ENCODE data around the gene DCTN5. TPM values are rescaled to one million over a fixed set of nuclear protein-coding genes. Genes with fewer than 3 reads are reported as not detected.

Gene DCTN5
- 93.8 TPM for total RNA-seq (ENCODE audit: unreplicated experiment)
- long read RNA-seq, full-length matches to known transcripts: 25 of 29 reads
- long read RNA-seq, partial matches to known transcripts: 0 of 29 reads
- long read RNA-seq, other reads (novel, unspliced or antisense): 4 of 29 reads

- H3K27me3 Mint-ChIP-seq (ENCODE audit: unreplicated experiment): peaks cover 13% of the 10 kb centered on the region
- peak within 1 kb of the TSS; percentile 99 for H3K27ac Mint-ChIP-seq (ENCODE audit: unreplicated experiment)
- no peak for TF ChIP-seq CTCF (IDR thresholded peaks at IDR 0.05; ENCODE audit: unreplicated experiment)
- peaks cover 16% of the 10 kb centered on the region for H3K36me3 Mint-ChIP-seq (ENCODE audit: low read depth, unreplicated experiment)
- peaks cover 12% of the 10 kb centered on the region for H3K4me1 Mint-ChIP-seq (ENCODE audit: unreplicated experiment)
- H3K9me3 Mint-ChIP-seq (ENCODE audit: unreplicated experiment): no peaks in the 10 kb centered on the region
- DNase-seq (ENCODE audit: low spot score): peak; percentile 87
- H3K4me3 Mint-ChIP-seq (ENCODE audit: unreplicated experiment): peak within 1 kb of the TSS; percentile 99
These were observed at the start of gene DCTN5, which contains the start of gene PALB2 for GRCh38 chr16:23640931-23641765. Gene DCTN5 (plus strand): TSS chr16:23641466. CDS start chr16:23641543, 77 bp downstream. Gene PALB2 (minus strand): TSS chr16:23641310. CDS start chr16:23641157, 153 bp downstream.

- Mint-ChIP-seq H3K4me1 (ENCODE audit: unreplicated experiment) (no peaks in the 10 kb centered on the region), H3K27ac (ENCODE audit: unreplicated experiment) (no peak overlapping the region), H3K9me3 (ENCODE audit: unreplicated experiment) (no peaks in the 10 kb centered on the region), H3K4me3 (ENCODE audit: unreplicated experiment) (no peak overlapping the region), H3K27me3 (ENCODE audit: unreplicated experiment) (peaks cover 10% of the 10 kb centered on the region), H3K36me3 (ENCODE audit: low read depth, unreplicated experiment) (peaks cover 18% of the 10 kb centered on the region)
- no peak for DNase-seq (ENCODE audit: low spot score)
- no peak for TF ChIP-seq CTCF (IDR thresholded peaks at IDR 0.05; ENCODE audit: unreplicated experiment)
These were observed 47.1 kb upstream of the DCTN5 start for GRCh38 chr16:23594186-23594585.

- peak overlapping the region; percentile 24 for H3K27ac Mint-ChIP-seq (ENCODE audit: unreplicated experiment)
- TF ChIP-seq CTCF (IDR thresholded peaks at IDR 0.05; ENCODE audit: unreplicated experiment): no peak
- peaks cover 10% of the 10 kb centered on the region for H3K27me3 Mint-ChIP-seq (ENCODE audit: unreplicated experiment)
These were observed 45.9 kb upstream of the DCTN5 start for GRCh38 chr16:23595246-23595950.

GRCh38 chr16:23595951-23596720, 45.1 kb upstream of the DCTN5 start, which contains the start of gene NDUFAB1:
Gene NDUFAB1 (minus strand): TSS chr16:23596316. CDS start chr16:23596290, 26 bp downstream.
- peaks cover 11% of the 10 kb centered on the region for H3K36me3 Mint-ChIP-seq (ENCODE audit: low read depth, unreplicated experiment)
- TF ChIP-seq CTCF (IDR thresholded peaks at IDR 0.05; ENCODE audit: unreplicated experiment): peak; percentile 98
- H3K4me1 Mint-ChIP-seq (ENCODE audit: unreplicated experiment): no peaks in the 10 kb centered on the region
- peak; percentile 96 for DNase-seq (ENCODE audit: low spot score)
- H3K27me3 Mint-ChIP-seq (ENCODE audit: unreplicated experiment): peaks cover 7% of the 10 kb centered on the region
- no peaks in the 10 kb centered on the region for H3K9me3 Mint-ChIP-seq (ENCODE audit: unreplicated experiment)
- H3K4me3 Mint-ChIP-seq (ENCODE audit: unreplicated experiment): peak within 1 kb of the TSS; percentile 92
- H3K27ac Mint-ChIP-seq (ENCODE audit: unreplicated experiment): peak within 1 kb of the TSS; percentile 75

More at GRCh38 chr16:23595246-23595950, 45.9 kb upstream of the DCTN5 start:
- H3K4me1 Mint-ChIP-seq (ENCODE audit: unreplicated experiment): no peaks in the 10 kb centered on the region
- H3K4me3 Mint-ChIP-seq (ENCODE audit: unreplicated experiment): peak overlapping the region; percentile 89
- no peaks in the 10 kb centered on the region for H3K9me3 Mint-ChIP-seq (ENCODE audit: unreplicated experiment)
- DNase-seq (ENCODE audit: low spot score): peak; percentile 6
- peaks cover 14% of the 10 kb centered on the region for H3K36me3 Mint-ChIP-seq (ENCODE audit: low read depth, unreplicated experiment)

Data from endothelial cell (in vitro differentiated cells).